ENCODE results near the gene PHLDA1.
"Not testable (repeated sequence)": the region's sequence is repeated elsewhere in the genome, so short reads cannot be mapped to it uniquely, and the experiment has no call there.

PHLDA1 gene

GRCh38 chr12:75986001-75986746, 45.4 kb downstream of the PHLDA1 start:
- H3K36me3 ChIP-seq (ENCODE audit: insufficient read depth): no peaks in the 10 kb centered on the region
- H3K4me2 ChIP-seq: peak overlapping the region; percentile 33; the same call in 1 of the 2 replicates
- H2AFZ ChIP-seq (ENCODE audit: low read depth): peak overlapping the region; percentile 0; the same call in 1 of the 2 replicates
- TF ChIP-seq, protein P1, sequence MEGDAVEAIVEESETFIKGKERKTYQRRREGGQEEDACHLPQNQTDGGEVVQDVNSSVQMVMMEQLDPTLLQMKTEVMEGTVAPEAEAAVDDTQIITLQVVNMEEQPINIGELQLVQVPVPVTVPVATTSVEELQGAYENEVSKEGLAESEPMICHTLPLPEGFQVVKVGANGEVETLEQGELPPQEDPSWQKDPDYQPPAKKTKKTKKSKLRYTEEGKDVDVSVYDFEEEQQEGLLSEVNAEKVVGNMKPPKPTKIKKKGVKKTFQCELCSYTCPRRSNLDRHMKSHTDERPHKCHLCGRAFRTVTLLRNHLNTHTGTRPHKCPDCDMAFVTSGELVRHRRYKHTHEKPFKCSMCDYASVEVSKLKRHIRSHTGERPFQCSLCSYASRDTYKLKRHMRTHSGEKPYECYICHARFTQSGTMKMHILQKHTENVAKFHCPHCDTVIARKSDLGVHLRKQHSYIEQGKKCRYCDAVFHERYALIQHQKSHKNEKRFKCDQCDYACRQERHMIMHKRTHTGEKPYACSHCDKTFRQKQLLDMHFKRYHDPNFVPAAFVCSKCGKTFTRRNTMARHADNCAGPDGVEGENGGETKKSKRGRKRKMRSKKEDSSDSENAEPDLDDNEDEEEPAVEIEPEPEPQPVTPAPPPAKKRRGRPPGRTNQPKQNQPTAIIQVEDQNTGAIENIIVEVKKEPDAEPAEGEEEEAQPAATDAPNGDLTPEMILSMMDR (conservative IDR thresholded peaks at IDR 0.05; ENCODE audit: low read depth, low read length): no peak
- H3K9ac ChIP-seq: no peak overlapping the region
- no peaks in the 10 kb centered on the region for H3K27me3 ChIP-seq (ENCODE audit: insufficient read depth, low read depth)
- peaks cover 26% of the 10 kb centered on the region for H3K4me1 ChIP-seq (ENCODE audit: low read depth, poor library complexity, severe bottlenecking)
- H3K79me2 ChIP-seq (ENCODE audit: insufficient read depth, low read depth): no peaks in the 10 kb centered on the region
- no peaks in the 10 kb centered on the region for H4K20me1 ChIP-seq (ENCODE audit: insufficient read depth)
- H3K4me3 ChIP-seq (IDR thresholded peaks at IDR 0.05; ENCODE audit: insufficient read depth, low read depth, low read length): no peak overlapping the region
- no peak overlapping the region for H3K27ac ChIP-seq

- no peak overlapping the region for H3K9ac ChIP-seq
- no peak overlapping the region for H3K4me3 ChIP-seq (IDR thresholded peaks at IDR 0.05; ENCODE audit: insufficient read depth, low read depth, low read length)
- TF ChIP-seq, protein P1 (conservative IDR thresholded peaks at IDR 0.05; ENCODE audit: low read depth, low read length): no peak
- no peaks in the 10 kb centered on the region for H4K20me1 ChIP-seq (ENCODE audit: insufficient read depth)
- no peaks in the 10 kb centered on the region for H3K27me3 ChIP-seq (ENCODE audit: insufficient read depth, low read depth)
- H3K27ac ChIP-seq: no peak overlapping the region
- no peak overlapping the region for H3K4me2 ChIP-seq
- no peak overlapping the region for H2AFZ ChIP-seq (ENCODE audit: low read depth)
- H3K4me1 ChIP-seq (ENCODE audit: low read depth, poor library complexity, severe bottlenecking): peaks cover 26% of the 10 kb centered on the region
- no peaks in the 10 kb centered on the region for H3K36me3 ChIP-seq (ENCODE audit: insufficient read depth)
- no peaks in the 10 kb centered on the region for H3K79me2 ChIP-seq (ENCODE audit: insufficient read depth, low read depth)
Observed at GRCh38 chr12:75985566-75985965, 46.0 kb downstream of the PHLDA1 start.

DNA sequence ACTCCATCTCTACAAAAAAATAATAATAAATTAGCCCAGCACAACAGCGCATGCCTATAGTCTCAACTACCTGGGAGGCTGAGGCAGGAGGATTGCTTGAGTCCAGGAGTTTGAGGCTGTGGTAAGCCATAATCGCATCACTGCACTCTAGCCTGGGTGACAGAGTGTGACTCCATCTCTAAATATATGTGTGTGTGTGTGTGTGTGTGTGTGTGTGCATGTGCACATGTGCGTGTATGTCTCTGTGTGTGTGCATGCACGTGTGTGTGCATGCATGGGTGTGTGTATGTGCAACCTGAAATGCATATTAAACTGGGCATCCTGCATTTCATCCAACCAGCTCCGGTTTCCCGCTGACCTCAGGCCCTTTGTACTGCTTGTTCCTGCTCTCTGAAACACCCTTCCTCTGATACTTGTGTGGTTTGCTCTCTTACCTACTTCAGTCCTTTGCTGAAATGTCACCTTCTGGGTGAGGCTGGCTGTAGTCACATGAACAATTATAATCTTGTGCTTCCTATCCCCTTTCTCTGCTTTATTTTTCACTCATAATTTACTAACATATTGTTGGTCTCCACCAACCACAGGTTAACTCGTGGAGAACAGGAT, 46.9 kb downstream of the PHLDA1 start:
- H3K79me2 ChIP-seq (ENCODE audit: insufficient read depth, low read depth): no peaks in the 10 kb centered on the region
- peaks cover 26% of the 10 kb centered on the region for H3K4me1 ChIP-seq (ENCODE audit: low read depth, poor library complexity, severe bottlenecking)
- TF ChIP-seq, protein P1 (conservative IDR thresholded peaks at IDR 0.05; ENCODE audit: low read depth, low read length): no peak
- no peaks in the 10 kb centered on the region for H4K20me1 ChIP-seq (ENCODE audit: insufficient read depth)
- H3K9ac ChIP-seq: no peak overlapping the region
- no peak overlapping the region for H3K4me2 ChIP-seq
- no peak overlapping the region for H2AFZ ChIP-seq (ENCODE audit: low read depth)
- no peaks in the 10 kb centered on the region for H3K27me3 ChIP-seq (ENCODE audit: insufficient read depth, low read depth)
- H3K4me3 ChIP-seq (IDR thresholded peaks at IDR 0.05; ENCODE audit: insufficient read depth, low read depth, low read length): no peak overlapping the region
- H3K36me3 ChIP-seq (ENCODE audit: insufficient read depth): no peaks in the 10 kb centered on the region
- H3K27ac ChIP-seq: no peak overlapping the region

- H3K27ac ChIP-seq; H4K20me1 ChIP-seq (ENCODE audit: insufficient read depth); H3K9ac ChIP-seq; H2AFZ ChIP-seq (ENCODE audit: low read depth); H3K79me2 ChIP-seq (ENCODE audit: insufficient read depth, low read depth); H3K4me3 ChIP-seq (IDR thresholded peaks at IDR 0.05; ENCODE audit: insufficient read depth, low read depth, low read length); H3K36me3 ChIP-seq (ENCODE audit: insufficient read depth); H3K27me3 ChIP-seq (ENCODE audit: insufficient read depth, low read depth); H3K4me2 ChIP-seq: not testable (repeated sequence)
- peaks cover 26% of the 10 kb centered on the region for H3K4me1 ChIP-seq (ENCODE audit: low read depth, poor library complexity, severe bottlenecking)
Observed at GRCh38 chr12:75983851-75984250, 47.7 kb downstream of the PHLDA1 start.
